ENCODE measurements around the gene ARHGEF10L. TPM values are rescaled to one million over a fixed set of nuclear protein-coding genes. Genes with fewer than 3 reads are reported as not detected.

Gene ARHGEF10L
- total RNA-seq, 2 donors from 2014 or later = 81.4 to 93.1 TPM

DNA sequence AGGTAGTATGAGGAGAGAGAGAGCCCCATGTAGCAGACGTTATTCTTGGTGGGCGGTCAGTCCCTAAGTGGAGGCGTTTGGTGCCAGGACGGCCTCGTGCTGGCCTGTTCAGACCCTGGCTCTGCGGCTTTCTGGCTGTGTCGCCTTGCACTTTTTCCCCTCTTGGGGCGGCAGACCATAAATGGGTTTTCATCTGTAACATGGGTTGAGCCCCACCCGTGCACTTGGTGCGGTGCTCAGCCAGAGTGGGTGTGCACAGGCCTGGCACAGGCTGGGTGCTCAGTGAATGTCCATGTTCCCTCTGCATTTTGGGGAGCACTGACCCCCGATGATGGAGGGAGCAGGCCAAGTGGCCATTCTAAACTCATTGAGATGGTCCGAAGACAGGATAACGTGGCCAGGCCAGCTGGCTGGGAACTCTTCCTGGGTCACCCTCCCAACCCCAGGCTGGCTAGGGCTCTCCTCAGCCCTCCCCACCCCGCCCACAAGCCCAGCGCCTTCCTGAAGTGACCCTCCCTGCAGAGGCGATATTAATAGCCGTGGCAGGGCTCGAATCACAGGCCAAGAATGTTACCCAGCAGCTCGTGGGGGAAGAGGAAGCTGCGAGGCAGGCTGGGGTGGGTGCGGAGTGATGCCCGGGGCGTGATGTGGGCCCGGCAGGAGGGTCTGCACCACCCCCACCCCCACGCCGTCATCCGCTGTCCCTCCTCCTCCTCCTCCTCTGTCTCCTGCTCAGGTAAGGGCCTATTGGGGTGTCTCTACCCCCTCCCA lies 78.5 kb downstream of the ARHGEF10L start:
- H3K27me3 ChIP-seq = no peaks in the 10 kb centered on the region
- WGBS, 2 donors = 77 to 79% methylated on average over 18 to 26 of the region's 27 CpGs
- no peaks in the 10 kb centered on the region for H3K9me3 ChIP-seq
- peak in 1 of 3 donors; percentile 32 for TF ChIP-seq POLR2A (IDR thresholded peaks at IDR 0.05)
- TF ChIP-seq, protein P1, sequence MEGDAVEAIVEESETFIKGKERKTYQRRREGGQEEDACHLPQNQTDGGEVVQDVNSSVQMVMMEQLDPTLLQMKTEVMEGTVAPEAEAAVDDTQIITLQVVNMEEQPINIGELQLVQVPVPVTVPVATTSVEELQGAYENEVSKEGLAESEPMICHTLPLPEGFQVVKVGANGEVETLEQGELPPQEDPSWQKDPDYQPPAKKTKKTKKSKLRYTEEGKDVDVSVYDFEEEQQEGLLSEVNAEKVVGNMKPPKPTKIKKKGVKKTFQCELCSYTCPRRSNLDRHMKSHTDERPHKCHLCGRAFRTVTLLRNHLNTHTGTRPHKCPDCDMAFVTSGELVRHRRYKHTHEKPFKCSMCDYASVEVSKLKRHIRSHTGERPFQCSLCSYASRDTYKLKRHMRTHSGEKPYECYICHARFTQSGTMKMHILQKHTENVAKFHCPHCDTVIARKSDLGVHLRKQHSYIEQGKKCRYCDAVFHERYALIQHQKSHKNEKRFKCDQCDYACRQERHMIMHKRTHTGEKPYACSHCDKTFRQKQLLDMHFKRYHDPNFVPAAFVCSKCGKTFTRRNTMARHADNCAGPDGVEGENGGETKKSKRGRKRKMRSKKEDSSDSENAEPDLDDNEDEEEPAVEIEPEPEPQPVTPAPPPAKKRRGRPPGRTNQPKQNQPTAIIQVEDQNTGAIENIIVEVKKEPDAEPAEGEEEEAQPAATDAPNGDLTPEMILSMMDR (IDR thresholded peaks at IDR 0.05) = no peak
- intact Hi-C loops (cut with DNase I) = no loop called here
- peak overlapping the region in 1 of 4 donors; percentile 9 for H3K27ac ChIP-seq
- no peak for ATAC-seq
- DNase-seq = peak in 1 of 4 donors; percentile 52
- no peaks in the 10 kb centered on the region for H3K4me1 ChIP-seq
- no peak overlapping the region for H3K4me3 ChIP-seq
- H3K36me3 ChIP-seq (replicated peaks in 1 of 2; ENCODE audit: insufficient read depth in 1 of 2, low read depth in 2 of 2) = peaks cover 0 to 33% of the 10 kb centered on the region in 2 donors

- DNase-seq = no peak
- H3K4me1 ChIP-seq = no peaks in the 10 kb centered on the region
- intact Hi-C loops (cut with DNase I) = no loop called here
- no peaks in the 10 kb centered on the region for H3K9me3 ChIP-seq
- H3K4me3 ChIP-seq = no peak overlapping the region
- ATAC-seq = no peak
- no peak for TF ChIP-seq POLR2A (IDR thresholded peaks at IDR 0.05)
- TF ChIP-seq, protein P1 (IDR thresholded peaks at IDR 0.05) = no peak
- no peaks in the 10 kb centered on the region for H3K27me3 ChIP-seq
- H3K36me3 ChIP-seq (replicated peaks in 1 of 2; ENCODE audit: insufficient read depth in 1 of 2, low read depth in 2 of 2) = peaks cover 0 to 38% of the 10 kb centered on the region in 2 donors
- peak overlapping the region in 1 of 4 donors; percentile 9 for H3K27ac ChIP-seq
- 80 to 93% methylated on average over 19 of the region's 19 CpGs for WGBS, 2 donors
Measured at GRCh38 chr1:17618558-17619247, 79.2 kb downstream of the ARHGEF10L start.

- Histone ChIP-seq H3K9me3 (no peaks in the 10 kb centered on the region), H3K4me1 (no peaks in the 10 kb centered on the region), H3K4me3 (no peak overlapping the region), H3K27ac (no peak overlapping the region), H3K36me3 (replicated peaks in 1 of 2; ENCODE audit: insufficient read depth in 1 of 2, low read depth in 2 of 2) (peaks cover 0 to 42% of the 10 kb centered on the region in 2 donors), H3K27me3 (no peaks in the 10 kb centered on the region)
- 84 to 96% methylated on average over 5 of the region's 5 CpGs for WGBS, 2 donors
- DNase-seq (no peak), ATAC-seq (no peak)
- TF ChIP-seq POLR2A (IDR thresholded peaks at IDR 0.05) = no peak
- TF ChIP-seq, protein P1 (IDR thresholded peaks at IDR 0.05) = no peak
- intact Hi-C loops (cut with DNase I) = no loop called here
Measured at GRCh38 chr1:17620448-17620847, 81.0 kb downstream of the ARHGEF10L start.

- WGBS, 2 donors = 70 to 91% methylated on average over 1 to 10 of the region's 10 CpGs
- H3K9me3 ChIP-seq = no peaks in the 10 kb centered on the region
- H3K27me3 ChIP-seq = no peaks in the 10 kb centered on the region
- peaks cover 4 to 41% of the 10 kb centered on the region in 2 donors for H3K36me3 ChIP-seq (replicated peaks in 1 of 2; ENCODE audit: insufficient read depth in 1 of 2, low read depth in 2 of 2)
- no peaks in the 10 kb centered on the region for H3K4me1 ChIP-seq
- H3K27ac ChIP-seq = no peak overlapping the region
- TF ChIP-seq POLR2A (IDR thresholded peaks at IDR 0.05) = no peak
- TF ChIP-seq, protein P1 (IDR thresholded peaks at IDR 0.05) = no peak
- DNase-seq (no peak), ATAC-seq (no peak)
- intact Hi-C loops (cut with DNase I) = no loop called here
- H3K4me3 ChIP-seq = no peak overlapping the region
Measured at GRCh38 chr1:17621691-17622090, 82.2 kb downstream of the ARHGEF10L start.
